A204.1 (cell line): ENCODE results near the gene KCNA10.

Experiments used
- FAIRE-seq: peaks from 2 replicates; lab custom pipeline; 2012; peaks lifted over from hg19 to GRCh38; lab: Jason Lieb, UNC

KCNA10 gene

GRCh38 chr1:110477041-110477440 is 41.9 kb downstream of the KCNA10 start:
- FAIRE-seq = no peak

- no peak for FAIRE-seq
Observed at GRCh38 chr1:110476028-110476765, 42.8 kb downstream of the KCNA10 start.

- no peak for FAIRE-seq
Observed at GRCh38 chr1:110475362-110476027, 43.5 kb downstream of the KCNA10 start.

- FAIRE-seq = no peak
Observed at GRCh38 chr1:110474444-110474843, 44.5 kb downstream of the KCNA10 start.

- no peak for FAIRE-seq
Observed at GRCh38 chr1:110472546-110472945, 46.4 kb downstream of the KCNA10 start.

- no peak for FAIRE-seq
Observed at GRCh38 chr1:110471131-110471530, 47.8 kb downstream of the KCNA10 start.
